ENCODE measurements around the gene PDE4A.

- TF ChIP-seq CTCF (IDR thresholded peaks at IDR 0.05 in 4 of 5, conservative IDR thresholded peaks at IDR 0.05 in 1 of 5) = no peak
- no peak for TF ChIP-seq POLR2A (IDR thresholded peaks at IDR 0.05)
These were observed 94.1 kb downstream of the PDE4A start for GRCh38 chr19:10514211-10515145.

Measured in gastrocnemius medialis (tissue), 4 donors.